NB4 (cell line): ENCODE results near the gene SLC27A4.

Experiments
- CTCF ChIP-seq: IDR thresholded peaks from one replicate; pipeline ENCODE4 v1.5.1; 2012; ENCODE audit warnings: low read depth, low read length
- MAX ChIP-seq: IDR thresholded peaks from 2 replicates; pipeline ENCODE4 v1.6.1; 2011; ENCODE audit warnings: low read depth, low read length
- MYC ChIP-seq: IDR thresholded peaks from 2 replicates; pipeline ENCODE4 v1.6.1; 2011; ENCODE audit warnings: low read depth, low read length
- POLR2A ChIP-seq: IDR thresholded peaks from 2 replicates; pipeline ENCODE4 v1.6.1; 2011; ENCODE audit warnings: mild to moderate bottlenecking; ENCODE audit not compliant: insufficient read length; ENCODE audit errors: extremely low read depth

- TF ChIP-seq CTCF = no peak
- no peak for TF ChIP-seq POLR2A
- TF ChIP-seq MYC = no peak
- TF ChIP-seq MAX = no peak
Observed at GRCh38 chr9:128404560-128404959, 64.2 kb downstream of the SLC27A4 start.
